GM12878 (cell line): ENCODE data around the gene TMEM201. TPM values are rescaled to one million over a fixed set of nuclear protein-coding genes. Genes with fewer than 3 reads are reported as not detected.

ENCODE experiments used
- ATAC-seq: fragments of 200-7000 bp; cut with Tn5 transposase; 3 replicates; pipeline ENCODE4 v1.9.1; 2020; ENCODE audit warnings: mild to moderate bottlenecking, moderate library complexity
- BruUV-seq: library from RNA; stranded (reverse); fragments of 400-500 nt; replicated peaks from 2 replicates; lab custom pipeline; 2021; lab: Mats Ljungman, UMichigan
- CTCF ChIA-PET: fragments of 300-600 bp; sonication (Branson Sonifier 250); formaldehyde crosslinking; extraction: SDS; loops from one replicate; lab custom pipeline; 2021; ENCODE audit warnings: inconsistent platforms; lab: Yijun Ruan, JAX
- POLR2A ChIA-PET: fragments of 350-600 bp; formaldehyde crosslinking; extraction: SDS; loops from one replicate; lab custom pipeline; 2021; ENCODE audit warnings: inconsistent platforms; lab: Charles Lee
- RAD21 ChIA-PET: fragments of 300-600 bp; sonication (Branson Sonifier 250); formaldehyde crosslinking; loops from one replicate; lab custom pipeline; 2023; ENCODE audit warnings: antibody characterized with exemption; ENCODE audit not compliant: unreplicated experiment; lab: Charles Lee
- SMC1A ChIA-PET: fragments of 300-600 bp; sonication (Branson Sonifier 250); formaldehyde crosslinking; loops from one replicate; lab custom pipeline; 2023; ENCODE audit not compliant: unreplicated experiment, uncharacterized antibody; lab: Charles Lee
- DNase-seq: peaks from one replicate; pipeline ENCODE4 v3.0.0-alpha.2; 2011; ENCODE audit warnings: low read depth, low spot score
- FAIRE-seq: peaks from 3 replicates; lab custom pipeline; 2011; peaks lifted over from hg19 to GRCh38; lab: Jason Lieb, UNC
- H2AFZ ChIP-seq: 2 replicates; pipeline ENCODE4 v1.6.0; 2011; ENCODE audit warnings: low read depth, low read length, control low read depth; ENCODE audit not compliant: control insufficient read depth
- H3K27ac ChIP-seq: 2 replicates; pipeline ENCODE4 v1.5.1; 2011; ENCODE audit warnings: control low read depth; ENCODE audit not compliant: control insufficient read depth, insufficient read depth
- H3K27me3 ChIP-seq, 2 experiments: replicated peaks in 1 of 2; 2 replicates each; pipeline versions ENCODE4 v1.6.0 to v1.6.1; 2011; ENCODE audit warnings: low read length in 1 of 2; ENCODE audit not compliant: control insufficient read depth in 2 of 2, insufficient read depth in 2 of 2
- H3K36me3 ChIP-seq, 2 experiments: 2 replicates each; pipeline ENCODE4 v1.5.1; 2011; ENCODE audit warnings: low read length in 1 of 2; ENCODE audit not compliant: control insufficient read depth in 2 of 2, insufficient read depth in 2 of 2
- H3K4me1 ChIP-seq: 2 replicates; pipeline ENCODE4 v1.6.1; 2011; ENCODE audit warnings: mild to moderate bottlenecking, low read length, moderate library complexity, mixed read lengths; ENCODE audit not compliant: control insufficient read depth, insufficient read depth
- H3K4me2 ChIP-seq: 2 replicates; pipeline ENCODE4 v1.6.0; 2011; ENCODE audit warnings: control low read depth; ENCODE audit not compliant: control insufficient read depth, insufficient read depth
- H3K4me3 ChIP-seq: fragments of 200-600 bp; sonication (generic); 2 replicates; pipeline ENCODE4 v1.5.1; 2016
- H3K79me2 ChIP-seq: 2 replicates; pipeline ENCODE4 v1.6.0; 2011; ENCODE audit warnings: low read length; ENCODE audit not compliant: control insufficient read depth, insufficient read depth
- H3K9ac ChIP-seq: 2 replicates; pipeline ENCODE4 v1.8.0; 2011; ENCODE audit warnings: low read length, control low read depth, mixed read lengths; ENCODE audit not compliant: control insufficient read depth, insufficient read depth
- H3K9me3 ChIP-seq: replicated peaks from 3 replicates; pipeline ENCODE4 v1.5.1; 2011; ENCODE audit warnings: mild to moderate bottlenecking, low read length; ENCODE audit not compliant: control insufficient read depth, insufficient read depth
- H4K20me1 ChIP-seq: 2 replicates; pipeline ENCODE4 v1.6.0; 2011; ENCODE audit not compliant: control insufficient read depth, insufficient read depth
- BHLHE40 ChIP-seq, 2 experiments: fragments of 450-650 bp in 1 of 2; IDR thresholded peaks; 2 replicates each; pipeline ENCODE4 v1.6.1; 2011 to 2017; ENCODE audit warnings: low read depth in 2 of 2, borderline replicate concordance in 1 of 2, improper control_type of control experiment in 1 of 2, low read length in 1 of 2, mild to moderate bottlenecking in 1 of 2
- BRCA1 ChIP-seq: IDR thresholded peaks from 2 replicates; pipeline ENCODE4 v1.6.1; 2011; ENCODE audit warnings: low read depth, low read length, improper control_type of control experiment
- CBX3 ChIP-seq: fragments of 200-600 bp; sonication (generic); IDR thresholded peaks from 2 replicates; pipeline ENCODE4 v1.6.1; 2016; ENCODE audit warnings: low read depth, borderline replicate concordance
- CBX5 ChIP-seq: sonication (generic); IDR thresholded peaks from 2 replicates; pipeline ENCODE4 v1.6.1; 2016; ENCODE audit warnings: low read depth, moderate library complexity, mild to moderate bottlenecking, inconsistent platforms
- CREM ChIP-seq: IDR thresholded peaks from 2 replicates; pipeline ENCODE4 v1.6.1; 2014; ENCODE audit warnings: antibody characterized with exemption, low read depth
- GATAD2B ChIP-seq: fragments of 450-650 bp; conservative IDR thresholded peaks from 2 replicates; pipeline ENCODE4 v1.6.1; 2017; ENCODE audit warnings: low read depth, mild to moderate bottlenecking, moderate library complexity
- NFIC ChIP-seq: IDR thresholded peaks from 2 replicates; pipeline ENCODE4 v1.6.1; 2012; ENCODE audit warnings: low read depth, mild to moderate bottlenecking, inconsistent platforms, low read length, moderate library complexity
- NR2F1 ChIP-seq: fragments of 450-650 bp; conservative IDR thresholded peaks from 2 replicates; pipeline ENCODE4 v1.6.1; 2017; ENCODE audit warnings: mild to moderate bottlenecking
- NRF1 ChIP-seq: conservative IDR thresholded peaks from 2 replicates; pipeline ENCODE4 v1.6.1; 2011; ENCODE audit warnings: mild to moderate bottlenecking, low read depth, low read length, improper control_type of control experiment
- SUZ12 ChIP-seq: fragments of 200-600 bp; sonication (generic); IDR thresholded peaks from one replicate; pipeline ENCODE4 v1.6.1; 2018; ENCODE audit warnings: antibody characterized with exemption, mild to moderate bottlenecking; ENCODE audit not compliant: unreplicated experiment
- YBX1 ChIP-seq: fragments of 450-650 bp; IDR thresholded peaks from 2 replicates; pipeline ENCODE4 v1.6.1; 2016; ENCODE audit warnings: antibody characterized with exemption
- ZNF384 ChIP-seq: IDR thresholded peaks from 2 replicates; pipeline ENCODE4 v1.6.1; 2012; ENCODE audit warnings: low read depth, mild to moderate bottlenecking, low read length, improper control_type of control experiment, borderline replicate concordance
- ZNF622 ChIP-seq: fragments of 450-650 bp; IDR thresholded peaks from 2 replicates; pipeline ENCODE4 v1.6.1; 2017; ENCODE audit warnings: mild to moderate bottlenecking, inconsistent platforms
- WGBS: methylation state at CpG from one replicate; pipeline ENCODE4 v1.1.6; 2016; ENCODE audit warnings: low lambda C conversion rate; ENCODE audit not compliant: insufficient replicate concordance, insufficient coverage; ENCODE audit errors: missing lambda C conversion rate; 5-methylcytosine and 5-hydroxymethylcytosine counted together
- in situ Hi-C: fragments of 300-500 bp; cut with MboI; formaldehyde crosslinking; loops from 9 replicates; pipeline ENCODE4 v1.14.3; 2018; ENCODE audit warnings: mixed read lengths
- intact Hi-C: fragments of 100-400 bp; cut with micrococcal nuclease; formaldehyde crosslinking; loops from one replicate; pipeline ENCODE4 v1.14.2; 2022; ENCODE audit not compliant: unreplicated experiment
- polyA plus RNA-seq, 11 experiments: library from polyadenylated mRNA; depleted of rRNA in 4 of 11; unstranded in 6 of 11; stranded (reverse) in 5 of 11; fragments of >200 nt; fragmentation: Nextera tagmentation in 4 of 11; fragmentation: Illumina TruSeq in 1 of 11; extraction: Ambion mirVana in 4 of 11; extraction: Trizol in 1 of 11; gene quantifications; 1 replicate in 1 of 11; 2 replicates in 10 of 11; pipeline versions ENCODE4 v1.2.1 to v1.2.3, GENCODE V29; 2011 to 2016; ENCODE audit warnings: inconsistent platforms in 2 of 11, missing spikeins in 2 of 11, low read depth in 1 of 11
- total RNA-seq, 4 experiments: library from RNA; depleted of rRNA in 3 of 4; stranded (reverse); fragments of >200 nt in 3 of 4; fragmentation: Illumina TruSeq in 1 of 4; extraction: Trizol in 1 of 4; gene quantifications; 2 replicates each; pipeline versions ENCODE4 v1.2.1 to v1.2.3, GENCODE V29; 2013 to 2021
- TF ChIP-seq, protein P1 (sequence below): fragments of 450-650 bp; IDR thresholded peaks from 2 replicates; pipeline ENCODE4 v1.6.1; 2017; ENCODE audit warnings: mild to moderate bottlenecking, low read depth, inconsistent platforms; ENCODE audit not compliant: poor library complexity, severe bottlenecking
- TF ChIP-seq, protein P2 (sequence below): fragments of 450-650 bp; IDR thresholded peaks from 2 replicates; pipeline ENCODE4 v1.6.1; 2018; ENCODE audit warnings: mild to moderate bottlenecking, low read depth, moderate library complexity; ENCODE audit not compliant: partially characterized antibody
- TF ChIP-seq, protein P3 (sequence below): fragments of 450-650 bp; IDR thresholded peaks from 2 replicates; pipeline ENCODE4 v1.6.1; 2017; ENCODE audit warnings: low read depth, mild to moderate bottlenecking, moderate library complexity

The TMEM201 gene
- total and polyA plus RNA-seq, 10 of the 15 experiments (the other 5 are each of a cell fraction or from before 2014, with no cell fraction given): 0.13 to 26.6 (median 6.1) TPM

DNA sequence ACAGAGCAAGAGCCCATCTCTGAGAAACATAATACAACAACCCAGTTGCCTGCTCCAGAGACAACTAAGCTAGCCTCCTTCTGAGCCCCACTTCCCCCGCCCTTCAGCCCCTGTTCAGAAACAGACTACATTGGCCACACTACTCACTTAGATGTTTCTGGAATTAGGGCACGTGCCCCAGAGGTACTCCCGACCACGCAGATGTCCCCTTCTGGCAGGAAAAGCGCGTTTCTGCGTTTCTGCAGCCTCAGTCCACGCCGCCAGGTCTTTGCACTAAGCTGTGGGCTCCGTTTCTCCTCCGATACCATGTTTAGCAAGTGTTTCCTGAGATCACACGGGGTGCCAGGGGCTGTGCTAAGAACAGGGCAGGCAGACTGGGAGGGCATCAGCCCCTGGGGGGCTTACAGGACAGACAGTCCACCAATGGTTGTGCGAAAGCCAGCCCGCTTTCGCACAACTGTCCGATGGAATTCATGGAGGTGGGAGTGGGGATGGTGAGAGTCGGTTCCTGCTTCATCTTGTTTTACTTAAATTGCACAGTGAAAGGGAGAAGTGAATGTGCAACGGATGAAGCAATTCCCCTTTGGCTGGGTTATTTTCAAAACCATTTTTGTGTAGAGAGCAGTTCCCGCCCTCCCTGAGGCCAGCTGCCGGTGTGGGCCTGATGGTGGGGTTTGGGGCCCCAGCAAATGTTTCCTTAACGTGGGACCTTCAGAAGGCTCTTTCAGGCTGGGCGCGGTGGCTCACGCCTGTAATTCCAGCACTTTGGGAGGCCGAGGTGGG is 65.5 kb downstream of the TMEM201 start:
- Histone ChIP-seq H3K79me2 (peaks cover 93% of the 10 kb centered on the region), H3K9ac (peak overlapping the region; percentile 81), H3K9me3 (no peaks in the 10 kb centered on the region), H3K4me1 (peaks cover 18% of the 10 kb centered on the region), H3K36me3 (no peaks in the 10 kb centered on the region), H4K20me1 (no peaks in the 10 kb centered on the region), H3K27ac (peak overlapping the region; percentile 89), H3K4me2 (peak overlapping the region; percentile 90), H2AFZ (peak overlapping the region; percentile 13; the same call in 1 of the 2 replicates), H3K4me3 (peak overlapping the region; percentile 86), H3K27me3 (no peaks in the 10 kb centered on the region)
- FAIRE-seq (no peak), ATAC-seq (peak; percentile 13), DNase-seq (no peak)
- RAD21 ChIA-PET: interaction anchor here (0.6 to 10.4 kb wide), 10 partner anchors 11 to 133 kb away, joined by 3 to 336 read pairs (median 7); no protein-coding TSS in a partner anchor
- in situ Hi-C loops: no loop called here
- TSS peak; percentile 69 for BruUV-seq
- intact Hi-C loops: loop anchor here (2.0 kb wide), 1 partner anchor 35 kb away; no protein-coding TSS in a partner anchor
- SMC1A ChIA-PET: interaction anchor here (0.6 to 9.9 kb wide), 12 partner anchors 9 to 220 kb away, joined by 3 to 215 read pairs (median 4); no protein-coding TSS in a partner anchor
- CTCF ChIA-PET: interaction anchor here (0.8 to 12.0 kb wide), 16 partner anchors 10 to 297 kb away, joined by 3 to 203 read pairs (median 5); partner anchors contain the start of genes LZIC and NMNAT1
- WGBS: 1% methylated on average over 25 of the region's 25 CpGs
- POLR2A ChIA-PET: interaction anchor here (0.6 to 11.0 kb wide), 16 partner anchors 10 to 1332 kb away, joined by 3 to 284 read pairs (median 4); no protein-coding TSS in a partner anchor
- TF ChIP-seq SUZ12 (no peak), BHLHE40 (IDR thresholded peaks at IDR 0.05; ENCODE audit: borderline replicate concordance in 1 of 2, low read depth in 2 of 2, low read length in 1 of 2) (peak; percentile 80 to 83), NFIC (peak; percentile 39; the same call in 1 of the 2 replicates), NR2F1 (no peak), GATAD2B (no peak; the same call in 1 of the 2 replicates), YBX1 (no peak), ZNF622 (no peak), CBX5 (0 out of 2 replicates have a peak, but pooled peaks have one; percentile 8), ZNF384 (no peak), BRCA1 (no peak), NRF1 (no peak), CREM (0 out of 2 replicates have a peak, but pooled peaks have one; percentile 9), CBX3 (no peak)
- TF ChIP-seq, protein P1, sequence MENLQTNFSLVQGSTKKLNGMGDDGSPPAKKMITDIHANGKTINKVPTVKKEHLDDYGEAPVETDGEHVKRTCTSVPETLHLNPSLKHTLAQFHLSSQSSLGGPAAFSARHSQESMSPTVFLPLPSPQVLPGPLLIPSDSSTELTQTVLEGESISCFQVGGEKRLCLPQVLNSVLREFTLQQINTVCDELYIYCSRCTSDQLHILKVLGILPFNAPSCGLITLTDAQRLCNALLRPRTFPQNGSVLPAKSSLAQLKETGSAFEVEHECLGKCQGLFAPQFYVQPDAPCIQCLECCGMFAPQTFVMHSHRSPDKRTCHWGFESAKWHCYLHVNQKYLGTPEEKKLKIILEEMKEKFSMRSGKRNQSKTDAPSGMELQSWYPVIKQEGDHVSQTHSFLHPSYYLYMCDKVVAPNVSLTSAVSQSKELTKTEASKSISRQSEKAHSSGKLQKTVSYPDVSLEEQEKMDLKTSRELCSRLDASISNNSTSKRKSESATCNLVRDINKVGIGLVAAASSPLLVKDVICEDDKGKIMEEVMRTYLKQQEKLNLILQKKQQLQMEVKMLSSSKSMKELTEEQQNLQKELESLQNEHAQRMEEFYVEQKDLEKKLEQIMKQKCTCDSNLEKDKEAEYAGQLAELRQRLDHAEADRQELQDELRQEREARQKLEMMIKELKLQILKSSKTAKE: no peak
- TF ChIP-seq, protein P2, sequence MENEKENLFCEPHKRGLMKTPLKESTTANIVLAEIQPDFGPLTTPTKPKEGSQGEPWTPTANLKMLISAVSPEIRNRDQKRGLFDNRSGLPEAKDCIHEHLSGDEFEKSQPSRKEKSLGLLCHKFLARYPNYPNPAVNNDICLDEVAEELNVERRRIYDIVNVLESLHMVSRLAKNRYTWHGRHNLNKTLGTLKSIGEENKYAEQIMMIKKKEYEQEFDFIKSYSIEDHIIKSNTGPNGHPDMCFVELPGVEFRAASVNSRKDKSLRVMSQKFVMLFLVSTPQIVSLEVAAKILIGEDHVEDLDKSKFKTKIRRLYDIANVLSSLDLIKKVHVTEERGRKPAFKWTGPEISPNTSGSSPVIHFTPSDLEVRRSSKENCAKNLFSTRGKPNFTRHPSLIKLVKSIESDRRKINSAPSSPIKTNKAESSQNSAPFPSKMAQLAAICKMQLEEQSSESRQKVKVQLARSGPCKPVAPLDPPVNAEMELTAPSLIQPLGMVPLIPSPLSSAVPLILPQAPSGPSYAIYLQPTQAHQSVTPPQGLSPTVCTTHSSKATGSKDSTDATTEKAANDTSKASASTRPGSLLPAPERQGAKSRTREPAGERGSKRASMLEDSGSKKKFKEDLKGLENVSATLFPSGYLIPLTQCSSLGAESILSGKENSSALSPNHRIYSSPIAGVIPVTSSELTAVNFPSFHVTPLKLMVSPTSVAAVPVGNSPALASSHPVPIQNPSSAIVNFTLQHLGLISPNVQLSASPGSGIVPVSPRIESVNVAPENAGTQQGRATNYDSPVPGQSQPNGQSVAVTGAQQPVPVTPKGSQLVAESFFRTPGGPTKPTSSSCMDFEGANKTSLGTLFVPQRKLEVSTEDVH: no peak
- TF ChIP-seq, protein P3, sequence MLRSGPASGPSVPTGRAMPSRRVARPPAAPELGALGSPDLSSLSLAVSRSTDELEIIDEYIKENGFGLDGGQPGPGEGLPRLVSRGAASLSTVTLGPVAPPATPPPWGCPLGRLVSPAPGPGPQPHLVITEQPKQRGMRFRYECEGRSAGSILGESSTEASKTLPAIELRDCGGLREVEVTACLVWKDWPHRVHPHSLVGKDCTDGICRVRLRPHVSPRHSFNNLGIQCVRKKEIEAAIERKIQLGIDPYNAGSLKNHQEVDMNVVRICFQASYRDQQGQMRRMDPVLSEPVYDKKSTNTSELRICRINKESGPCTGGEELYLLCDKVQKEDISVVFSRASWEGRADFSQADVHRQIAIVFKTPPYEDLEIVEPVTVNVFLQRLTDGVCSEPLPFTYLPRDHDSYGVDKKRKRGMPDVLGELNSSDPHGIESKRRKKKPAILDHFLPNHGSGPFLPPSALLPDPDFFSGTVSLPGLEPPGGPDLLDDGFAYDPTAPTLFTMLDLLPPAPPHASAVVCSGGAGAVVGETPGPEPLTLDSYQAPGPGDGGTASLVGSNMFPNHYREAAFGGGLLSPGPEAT: no peak
